ENCODE results near the gene GPR173.

GRCh38 chrX:53009032-53009431 is 39.6 kb upstream of the GPR173 start:
- TF ChIP-seq, protein P1, sequence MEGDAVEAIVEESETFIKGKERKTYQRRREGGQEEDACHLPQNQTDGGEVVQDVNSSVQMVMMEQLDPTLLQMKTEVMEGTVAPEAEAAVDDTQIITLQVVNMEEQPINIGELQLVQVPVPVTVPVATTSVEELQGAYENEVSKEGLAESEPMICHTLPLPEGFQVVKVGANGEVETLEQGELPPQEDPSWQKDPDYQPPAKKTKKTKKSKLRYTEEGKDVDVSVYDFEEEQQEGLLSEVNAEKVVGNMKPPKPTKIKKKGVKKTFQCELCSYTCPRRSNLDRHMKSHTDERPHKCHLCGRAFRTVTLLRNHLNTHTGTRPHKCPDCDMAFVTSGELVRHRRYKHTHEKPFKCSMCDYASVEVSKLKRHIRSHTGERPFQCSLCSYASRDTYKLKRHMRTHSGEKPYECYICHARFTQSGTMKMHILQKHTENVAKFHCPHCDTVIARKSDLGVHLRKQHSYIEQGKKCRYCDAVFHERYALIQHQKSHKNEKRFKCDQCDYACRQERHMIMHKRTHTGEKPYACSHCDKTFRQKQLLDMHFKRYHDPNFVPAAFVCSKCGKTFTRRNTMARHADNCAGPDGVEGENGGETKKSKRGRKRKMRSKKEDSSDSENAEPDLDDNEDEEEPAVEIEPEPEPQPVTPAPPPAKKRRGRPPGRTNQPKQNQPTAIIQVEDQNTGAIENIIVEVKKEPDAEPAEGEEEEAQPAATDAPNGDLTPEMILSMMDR (IDR thresholded peaks at IDR 0.05), result no peak
- no peak for TF ChIP-seq POLR2A (IDR thresholded peaks at IDR 0.05)
